GM18870 (cell line): Measurements from ENCODE around the gene CDH22.

ENCODE experiments used
- ATAC-seq: cut with Tn5 transposase; IDR thresholded peaks from one replicate; pipeline ENCODE4 v1.9.1; 2021; ENCODE audit warnings: moderate library complexity; ENCODE audit not compliant: unreplicated experiment

The CDH22 gene

GRCh38 chr20:46344488-46345162 is 36.3 kb upstream of the CDH22 start:
- ATAC-seq: no peak

GRCh38 chr20:46343975-46344357 is 35.7 kb upstream of the CDH22 start:
- ATAC-seq: no peak

- ATAC-seq: no peak
Observed at GRCh38 chr20:46343348-46343974, 35.2 kb upstream of the CDH22 start.

- no peak for ATAC-seq
Observed at GRCh38 chr20:46342451-46343347, 34.4 kb upstream of the CDH22 start.

GRCh38 chr20:46342010-46342378 is 33.7 kb upstream of the CDH22 start:
- no peak for ATAC-seq

- no peak for ATAC-seq
Observed at GRCh38 chr20:46341074-46342009, 33.0 kb upstream of the CDH22 start.

GRCh38 chr20:46339037-46339436 is 30.7 kb upstream of the CDH22 start:
- no peak for ATAC-seq

- no peak for ATAC-seq
Observed at GRCh38 chr20:46336735-46337134, 28.4 kb upstream of the CDH22 start.

GRCh38 chr20:46334303-46334904 is 26.1 kb upstream of the CDH22 start:
- ATAC-seq: no peak

- no peak for ATAC-seq
Observed at GRCh38 chr20:46333161-46333991, 25.1 kb upstream of the CDH22 start.

- ATAC-seq: no peak
Observed at GRCh38 chr20:46332373-46333160, 24.3 kb upstream of the CDH22 start.

GRCh38 chr20:46331611-46332361 is 23.5 kb upstream of the CDH22 start:
- ATAC-seq: no peak

GRCh38 chr20:46330831-46331371 is 22.6 kb upstream of the CDH22 start:
- no peak for ATAC-seq

GRCh38 chr20:46330072-46330763 is 21.9 kb upstream of the CDH22 start:
- no peak for ATAC-seq

GRCh38 chr20:46328200-46328882 is 20.0 kb upstream of the CDH22 start:
- ATAC-seq: no peak

- no peak for ATAC-seq
Observed at GRCh38 chr20:46327557-46327956, 19.3 kb upstream of the CDH22 start.

- ATAC-seq: no peak
Observed at GRCh38 chr20:46325789-46326188, 17.5 kb upstream of the CDH22 start.
